ENCODE results near the gene CLDN19. TPM values are rescaled to one million over a fixed set of nuclear protein-coding genes. Genes with fewer than 3 reads are reported as not detected.

Gene CLDN19
- total and polyA plus RNA-seq, 2 of the 8 experiments (the other 6 are each of a cell fraction or from before 2014, with no cell fraction given): 9.7 to 17.2 TPM

DNA sequence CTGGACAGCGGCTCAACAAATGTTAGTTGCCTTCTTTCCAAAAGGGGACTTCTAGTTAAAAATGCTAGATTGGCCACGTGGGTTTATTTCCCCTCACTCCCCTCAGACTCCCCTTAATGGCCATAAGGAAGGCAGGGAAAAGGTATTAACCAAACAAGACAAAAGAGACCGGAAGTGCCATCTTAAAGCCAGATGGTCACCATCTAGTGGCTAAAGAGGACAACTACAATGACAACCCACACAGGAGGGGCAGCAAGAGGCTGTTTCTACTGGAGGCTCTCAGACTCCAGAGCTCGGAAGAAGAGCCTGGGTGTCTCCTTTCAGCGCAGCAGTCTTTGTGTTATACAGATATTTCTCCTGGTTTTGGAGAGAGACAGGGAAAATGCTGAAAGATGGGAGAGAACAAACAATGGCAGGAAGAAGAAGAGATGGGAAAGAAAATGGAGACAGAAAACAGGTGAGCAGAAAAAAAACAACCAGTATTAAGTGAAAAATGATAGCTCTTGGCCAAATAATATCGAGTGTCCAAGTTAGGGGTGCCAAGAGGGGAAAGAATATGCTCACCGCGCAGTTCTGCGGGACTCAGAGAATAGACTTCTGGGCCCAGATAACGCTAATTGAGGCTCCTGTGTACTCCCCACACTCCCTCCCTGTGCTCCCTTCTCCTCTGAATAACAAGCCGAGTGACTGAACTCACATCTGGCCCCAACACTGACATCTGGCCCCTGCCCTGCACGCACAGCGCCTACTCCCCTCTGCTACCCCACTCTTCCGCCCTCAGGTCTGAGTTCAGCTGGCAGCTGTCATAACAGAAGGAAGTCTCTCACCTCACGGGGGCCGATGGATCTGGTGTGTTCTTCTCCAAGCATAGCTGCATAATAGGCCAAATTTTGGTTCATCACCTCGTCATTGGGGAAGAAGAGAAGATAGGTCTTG lies 17.2 kb upstream of the CLDN19 start (continued):
- TF ChIP-seq, protein P1, sequence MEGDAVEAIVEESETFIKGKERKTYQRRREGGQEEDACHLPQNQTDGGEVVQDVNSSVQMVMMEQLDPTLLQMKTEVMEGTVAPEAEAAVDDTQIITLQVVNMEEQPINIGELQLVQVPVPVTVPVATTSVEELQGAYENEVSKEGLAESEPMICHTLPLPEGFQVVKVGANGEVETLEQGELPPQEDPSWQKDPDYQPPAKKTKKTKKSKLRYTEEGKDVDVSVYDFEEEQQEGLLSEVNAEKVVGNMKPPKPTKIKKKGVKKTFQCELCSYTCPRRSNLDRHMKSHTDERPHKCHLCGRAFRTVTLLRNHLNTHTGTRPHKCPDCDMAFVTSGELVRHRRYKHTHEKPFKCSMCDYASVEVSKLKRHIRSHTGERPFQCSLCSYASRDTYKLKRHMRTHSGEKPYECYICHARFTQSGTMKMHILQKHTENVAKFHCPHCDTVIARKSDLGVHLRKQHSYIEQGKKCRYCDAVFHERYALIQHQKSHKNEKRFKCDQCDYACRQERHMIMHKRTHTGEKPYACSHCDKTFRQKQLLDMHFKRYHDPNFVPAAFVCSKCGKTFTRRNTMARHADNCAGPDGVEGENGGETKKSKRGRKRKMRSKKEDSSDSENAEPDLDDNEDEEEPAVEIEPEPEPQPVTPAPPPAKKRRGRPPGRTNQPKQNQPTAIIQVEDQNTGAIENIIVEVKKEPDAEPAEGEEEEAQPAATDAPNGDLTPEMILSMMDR (IDR thresholded peaks at IDR 0.05; ENCODE audit: control extremely low read depth in 1 of 3, insufficient read depth in 1 of 3, low read depth in 1 of 3, low read length in 3 of 3): peak; percentile 34 to 75 (median 57)
- TF ChIP-seq ZNF274 (IDR thresholded peaks at IDR 0.05; ENCODE audit: borderline replicate concordance, extremely low read depth, low read length): no peak
- no peak for TF ChIP-seq CTBP2 (IDR thresholded peaks at IDR 0.05; ENCODE audit: borderline replicate concordance, insufficient read depth, insufficient read length, low read length)
- TF ChIP-seq EGR1 (IDR thresholded peaks at IDR 0.05; ENCODE audit: borderline replicate concordance, low read depth, low read length): no peak
- TF ChIP-seq NRF1 (IDR thresholded peaks at IDR 0.05; ENCODE audit: low read depth, low read length): no peak
- TF ChIP-seq CREB1 (IDR thresholded peaks at IDR 0.05): no peak
- TF ChIP-seq BRCA1 (IDR thresholded peaks at IDR 0.05; ENCODE audit: low read depth, low read length): no peak
- no peak for TF ChIP-seq PHF8 (conservative IDR thresholded peaks at IDR 0.05; ENCODE audit: low read depth, low read length)
- TF ChIP-seq POLR2AphosphoS5 (IDR thresholded peaks at IDR 0.05; ENCODE audit: low read depth, low read length): no peak
- TF ChIP-seq CBX8 (IDR thresholded peaks at IDR 0.05; ENCODE audit: borderline replicate concordance, low read depth, low read length): no peak
- no peak for TF ChIP-seq KDM1A (IDR thresholded peaks at IDR 0.05; ENCODE audit: borderline replicate concordance, low read length)
- TF ChIP-seq KDM4A (IDR thresholded peaks at IDR 0.05; ENCODE audit: low read depth, low read length, severe bottlenecking): no peak
- no peak for TF ChIP-seq TAF7 (optimal IDR thresholded peaks at IDR 0.05; ENCODE audit: borderline replicate concordance, low read depth, low read length)
- no peak for TF ChIP-seq POU5F1 (IDR thresholded peaks at IDR 0.05; ENCODE audit: low read depth, low read length)
- TF ChIP-seq BACH1 (IDR thresholded peaks at IDR 0.05; ENCODE audit: low read length): no peak

Data from H1 (cell line).